ENCODE data around the gene RPGRIP1L. TPM values are rescaled to one million over a fixed set of nuclear protein-coding genes. Genes with fewer than 3 reads are reported as not detected.

The RPGRIP1L gene
- total RNA-seq, 1 donor from 2014 or later = 15.3 TPM

GRCh38 chr16:53646506-53646905 is 57.2 kb downstream of the RPGRIP1L start:
- TF ChIP-seq CTCF (IDR thresholded peaks at IDR 0.05; ENCODE audit: insufficient read depth, low read length, poor library complexity, severe bottlenecking) = no peak
- Histone ChIP-seq H3K27me3 (ENCODE audit: control insufficient read depth, insufficient read depth, low read length) (no peaks in the 10 kb centered on the region), H3K36me3 (ENCODE audit: control insufficient read depth, insufficient read depth, low read length) (no peaks in the 10 kb centered on the region), H3K4me3 (ENCODE audit: low read depth, low read length) (no peak overlapping the region)
- no peak for DNase-seq (ENCODE audit: low read depth)

- TF ChIP-seq CTCF (IDR thresholded peaks at IDR 0.05; ENCODE audit: insufficient read depth, low read length, poor library complexity, severe bottlenecking) = no peak
- DNase-seq (ENCODE audit: low read depth) = no peak
- Histone ChIP-seq H3K27me3 (ENCODE audit: control insufficient read depth, insufficient read depth, low read length) (no peaks in the 10 kb centered on the region), H3K4me3 (ENCODE audit: low read depth, low read length) (no peak overlapping the region), H3K36me3 (ENCODE audit: control insufficient read depth, insufficient read depth, low read length) (no peaks in the 10 kb centered on the region)
These were observed 60.2 kb downstream of the RPGRIP1L start for GRCh38 chr16:53643474-53643873.

- Histone ChIP-seq H3K36me3 (ENCODE audit: control insufficient read depth, insufficient read depth, low read length) (no peaks in the 10 kb centered on the region), H3K4me3 (ENCODE audit: low read depth, low read length) (no peak overlapping the region), H3K27me3 (ENCODE audit: control insufficient read depth, insufficient read depth, low read length) (no peaks in the 10 kb centered on the region)
- no peak for TF ChIP-seq CTCF (IDR thresholded peaks at IDR 0.05; ENCODE audit: insufficient read depth, low read length, poor library complexity, severe bottlenecking)
- no peak for DNase-seq (ENCODE audit: low read depth)
These were observed 61.6 kb downstream of the RPGRIP1L start for GRCh38 chr16:53642094-53642493.

GRCh38 chr16:53636978-53637377 is 66.7 kb downstream of the RPGRIP1L start:
- no peak overlapping the region for H3K4me3 ChIP-seq (ENCODE audit: low read depth, low read length)
- DNase-seq (ENCODE audit: low read depth) = no peak
- H3K36me3 ChIP-seq (ENCODE audit: control insufficient read depth, insufficient read depth, low read length) = no peaks in the 10 kb centered on the region
- no peak for TF ChIP-seq CTCF (IDR thresholded peaks at IDR 0.05; ENCODE audit: insufficient read depth, low read length, poor library complexity, severe bottlenecking)
- H3K27me3 ChIP-seq (ENCODE audit: control insufficient read depth, insufficient read depth, low read length) = no peaks in the 10 kb centered on the region

- Histone ChIP-seq H3K36me3 (ENCODE audit: control insufficient read depth, insufficient read depth, low read length) (no peaks in the 10 kb centered on the region), H3K27me3 (ENCODE audit: control insufficient read depth, insufficient read depth, low read length) (no peaks in the 10 kb centered on the region), H3K4me3 (ENCODE audit: low read depth, low read length) (no peak overlapping the region)
- no peak for DNase-seq (ENCODE audit: low read depth)
- TF ChIP-seq CTCF (IDR thresholded peaks at IDR 0.05; ENCODE audit: insufficient read depth, low read length, poor library complexity, severe bottlenecking) = no peak
These were observed 71.1 kb downstream of the RPGRIP1L start for GRCh38 chr16:53632526-53632925.

- no peaks in the 10 kb centered on the region for H3K36me3 ChIP-seq (ENCODE audit: control insufficient read depth, insufficient read depth, low read length)
- no peak overlapping the region for H3K4me3 ChIP-seq (ENCODE audit: low read depth, low read length)
- DNase-seq (ENCODE audit: low read depth) = no peak
- H3K27me3 ChIP-seq (ENCODE audit: control insufficient read depth, insufficient read depth, low read length) = no peaks in the 10 kb centered on the region
- TF ChIP-seq CTCF (IDR thresholded peaks at IDR 0.05; ENCODE audit: insufficient read depth, low read length, poor library complexity, severe bottlenecking) = no peak
These were observed 72.2 kb downstream of the RPGRIP1L start for GRCh38 chr16:53631236-53632025.
